CD14-positive monocyte (primary cell): Measurements from ENCODE around the gene TMEM134. TPM values are rescaled to one million over a fixed set of nuclear protein-coding genes. Genes with fewer than 3 reads are reported as not detected.
"Not testable (repeated sequence)": the region's sequence is repeated elsewhere in the genome, so short reads cannot be mapped to it uniquely, and the experiment has no call there.

ENCODE experiments used
- DNase-seq, 3 donors: peaks; one replicate each; pipeline ENCODE4 v3.0.0-alpha.2; 2011 to 2022
- H2AFZ ChIP-seq: 2 replicates; pipeline ENCODE4 v1.6.0; 2012; ENCODE audit warnings: mild to moderate bottlenecking, low read depth, low read length, inconsistent platforms; ENCODE audit not compliant: insufficient read depth, poor library complexity, severe bottlenecking
- H3K27ac ChIP-seq, 2 donors: 1 replicate in 1 of 2; 2 replicates in 1 of 2; pipeline ENCODE4 v1.5.1; 2012 to 2013; ENCODE audit warnings: low read length in 2 of 2, control low read depth in 1 of 2, inconsistent platforms in 1 of 2, low read depth in 1 of 2, mild to moderate bottlenecking in 1 of 2
- H3K27me3 ChIP-seq, 2 donors: one replicate each; pipeline versions ENCODE4 v1.6.0 to v1.6.1; 2011 to 2013; ENCODE audit warnings: low read length in 2 of 2; ENCODE audit not compliant: control insufficient read depth in 2 of 2, insufficient read depth in 2 of 2
- H3K36me3 ChIP-seq, 2 donors: replicated peaks in 1 of 2; 1 replicate in 1 of 2; 2 replicates in 1 of 2; pipeline versions ENCODE4 v1.5.1 to v1.6.1; 2012 to 2013; ENCODE audit warnings: low read length in 2 of 2, control low read depth in 1 of 2, inconsistent platforms in 1 of 2, mild to moderate bottlenecking in 1 of 2; ENCODE audit not compliant: insufficient read depth in 2 of 2, control insufficient read depth in 1 of 2
- H3K4me1 ChIP-seq, 2 donors: 1 replicate in 1 of 2; 2 replicates in 1 of 2; pipeline versions ENCODE4 v1.5.1 to v1.6.1; 2012 to 2013; ENCODE audit warnings: low read length in 2 of 2, control low read depth in 1 of 2, inconsistent platforms in 1 of 2, mild to moderate bottlenecking in 1 of 2, moderate library complexity in 1 of 2; ENCODE audit not compliant: insufficient read depth in 2 of 2, control insufficient read depth in 1 of 2
- H3K4me2 ChIP-seq: replicated peaks from 2 replicates; pipeline ENCODE3; 2012; ENCODE audit warnings: low read length, moderate library complexity, mild to moderate bottlenecking; ENCODE audit not compliant: poor library complexity, severe bottlenecking; ENCODE audit errors: extremely low read depth
- H3K4me3 ChIP-seq, 3 experiments: fragments of 200-600 bp in 1 of 3; sonication (generic) in 1 of 3; replicated peaks in 1 of 3; 1 replicate in 2 of 3; 2 replicates in 1 of 3; pipeline ENCODE4 v1.5.1; 2011 to 2013; ENCODE audit warnings: low read length in 3 of 3, mild to moderate bottlenecking in 3 of 3, control low read depth in 2 of 3, low read depth in 2 of 3, inconsistent platforms in 1 of 3, moderate library complexity in 1 of 3
- H3K79me2 ChIP-seq: 2 replicates; pipeline ENCODE4 v1.6.0; 2012; ENCODE audit warnings: mild to moderate bottlenecking, control low read depth, inconsistent platforms, low read length, moderate library complexity; ENCODE audit not compliant: insufficient read depth
- H3K9ac ChIP-seq: 2 replicates; pipeline ENCODE4 v1.6.0; 2017; ENCODE audit warnings: low read length, mild to moderate bottlenecking; ENCODE audit not compliant: insufficient read depth, poor library complexity, severe bottlenecking
- H3K9me3 ChIP-seq, 2 donors: replicated peaks in 1 of 2; 1 replicate in 1 of 2; 2 replicates in 1 of 2; pipeline versions ENCODE4 v1.5.1 to v1.6.1; 2012 to 2013; ENCODE audit warnings: low read length in 2 of 2, control low read depth in 1 of 2; ENCODE audit not compliant: control insufficient read depth in 1 of 2, insufficient read depth in 1 of 2
- H4K20me1 ChIP-seq: 2 replicates; pipeline ENCODE4 v1.6.0; 2012; ENCODE audit warnings: mild to moderate bottlenecking, low read length, control low read depth, moderate library complexity; ENCODE audit not compliant: insufficient read depth
- H3K27ac Mint-ChIP-seq, 7 donors: one replicate each; pipeline ENCODE4 v1.8.0; 2020; ENCODE audit warnings: mild to moderate bottlenecking in 7 of 7, mixed read lengths in 7 of 7, moderate library complexity in 6 of 7, inconsistent platforms in 2 of 7
- H3K27me3 Mint-ChIP-seq, 3 donors: one replicate each; pipeline ENCODE4 v1.8.0; 2021 to 2022; ENCODE audit warnings: low read depth in 3 of 3, mild to moderate bottlenecking in 3 of 3, mixed read lengths in 3 of 3, moderate library complexity in 3 of 3, inconsistent platforms in 1 of 3
- H3K36me3 Mint-ChIP-seq, 2 donors: one replicate each; pipeline ENCODE4 v1.8.0; 2020; ENCODE audit warnings: mixed read lengths in 2 of 2, inconsistent platforms in 1 of 2, mild to moderate bottlenecking in 1 of 2
- H3K4me1 Mint-ChIP-seq: one replicate; pipeline ENCODE4 v1.8.0; 2020; ENCODE audit warnings: mild to moderate bottlenecking, mixed read lengths
- H3K4me3 Mint-ChIP-seq, 2 donors: one replicate each; pipeline ENCODE4 v1.8.0; 2020; ENCODE audit warnings: mild to moderate bottlenecking in 2 of 2, mixed read lengths in 2 of 2, moderate library complexity in 1 of 2
- H3K9me3 Mint-ChIP-seq, 7 donors: one replicate each; pipeline ENCODE4 v1.8.0; 2020 to 2022; ENCODE audit warnings: mixed read lengths in 7 of 7, mild to moderate bottlenecking in 6 of 7, moderate library complexity in 6 of 7, inconsistent platforms in 2 of 7
- CTCF ChIP-seq: fragments of 200-600 bp; IDR thresholded peaks from one replicate; pipeline ENCODE4 v1.8.0; 2022; ENCODE audit warnings: antibody characterized with exemption, mild to moderate bottlenecking
- WGBS: methylation state at CpG from one replicate; pipeline ENCODE4 v1.1.5; 2013; ENCODE audit warnings: missing lambda C conversion rate; ENCODE audit not compliant: insufficient coverage; 5-methylcytosine and 5-hydroxymethylcytosine counted together
- intact Hi-C, 2 donors: fragments of 100-400 bp; cut with micrococcal nuclease; formaldehyde crosslinking; loops; one replicate each; pipeline versions ENCODE4 v1.15.0 to v1.15.1; 2023
- polyA plus RNA-seq, 3 donors: library from polyadenylated mRNA; depleted of rRNA in 1 of 3; unstranded in 2 of 3; stranded (reverse) in 1 of 3; fragments of 300-500 nt in 2 of 3; fragments of >200 nt in 1 of 3; fragmentation: Illumina TruSeq in 2 of 3; gene quantifications; 1 replicate in 2 of 3; 2 replicates in 1 of 3; pipeline ENCODE4 v1.2.3, GENCODE V29; 2012 to 2021

Gene TMEM134
- polyA plus RNA-seq, 3 donors = 67.4 to 104 (median 76.8) TPM

- H3K79me2 ChIP-seq = peaks cover 39% of the 10 kb centered on the region
- TF ChIP-seq CTCF = no peak
- Mint-ChIP-seq H3K4me1 (peaks cover 40% of the 10 kb centered on the region), H3K27ac (peak within 1 kb of the TSS; percentile 94 to 99 (median 97)), H3K4me3 (peak within 1 kb of the TSS; percentile 88 to 94), H3K36me3 (peaks cover 21 to 22% of the 10 kb centered on the region in 2 donors), H3K27me3 (peaks cover 2 to 8% (median 2%) of the 10 kb centered on the region in 3 donors), H3K9me3 (peaks cover 0 to 7% (median 2%) of the 10 kb centered on the region in 7 donors)
- DNase-seq = peak; percentile 98
- peak within 1 kb of the TSS; percentile 62 for H3K4me2 ChIP-seq
- H3K27ac ChIP-seq = peak within 1 kb of the TSS; percentile 83 to 93
- H2AFZ ChIP-seq = peak within 1 kb of the TSS; percentile 86
- peak within 1 kb of the TSS; percentile 28 to 80 (median 34) for H3K4me3 ChIP-seq
- WGBS = 7% methylated on average over 49 of the region's 60 CpGs
- intact Hi-C loops = loop anchor here in 1 of 2 donors (1.0 kb wide), 1 partner anchor 23 kb away; no protein-coding TSS in a partner anchor
- no peaks in the 10 kb centered on the region for H3K9me3 ChIP-seq
- peak within 1 kb of the TSS; percentile 62 for H3K9ac ChIP-seq
- H3K36me3 ChIP-seq = peaks cover 7 to 19% of the 10 kb centered on the region in 2 donors
- H4K20me1 ChIP-seq = peaks cover 42% of the 10 kb centered on the region
- H3K27me3 ChIP-seq = no peaks in the 10 kb centered on the region
- peaks cover 44 to 48% of the 10 kb centered on the region in 2 donors for H3K4me1 ChIP-seq
These were observed 14.1 kb upstream of the TMEM134 start, which contains the start of gene AIP for GRCh38 chr11:67482827-67483798. Gene AIP, plus strand, starts transcription at chr11:67483026. Its CDS starts 133 bp downstream, at chr11:67483159.

GRCh38 chr11:67482275-67482826, 13.3 kb upstream of the TMEM134 start:
- Mint-ChIP-seq H3K9me3 (peaks cover 0 to 8% (median 2%) of the 10 kb centered on the region in 7 donors), H3K27me3 (peaks cover 2 to 13% (median 4%) of the 10 kb centered on the region in 3 donors), H3K36me3 (peaks cover 14 to 15% of the 10 kb centered on the region in 2 donors), H3K27ac (peak overlapping the region; percentile 94 to 99 (median 97)), H3K4me1 (peaks cover 40% of the 10 kb centered on the region), H3K4me3 (peak overlapping the region; percentile 88 to 94)
- Histone ChIP-seq H2AFZ (peak overlapping the region; percentile 86), H3K27me3 (no peaks in the 10 kb centered on the region), H3K9ac (peak overlapping the region; percentile 62), H3K9me3 (no peaks in the 10 kb centered on the region), H3K4me1 (peaks cover 44 to 48% of the 10 kb centered on the region in 2 donors), H3K36me3 (peaks cover 0 to 11% of the 10 kb centered on the region in 2 donors), H4K20me1 (peaks cover 34% of the 10 kb centered on the region), H3K79me2 (peaks cover 36% of the 10 kb centered on the region), H3K4me2 (peak overlapping the region; percentile 62), H3K4me3 (peak overlapping the region; percentile 28 to 80 (median 34)), H3K27ac (peak overlapping the region; percentile 83 to 93)
- intact Hi-C loops = no loop called here
- no peak for TF ChIP-seq CTCF
- WGBS = 44% methylated on average over 6 of the region's 19 CpGs
- DNase-seq = peak in 2 of 3 donors; percentile 72 to 76

GRCh38 chr11:67477344-67478050, 8.4 kb upstream of the TMEM134 start:
- H3K36me3 Mint-ChIP-seq, H3K4me1 Mint-ChIP-seq, H3K27me3 ChIP-seq, H3K27ac ChIP-seq, H3K4me2 ChIP-seq, H3K9me3 ChIP-seq, H3K27ac Mint-ChIP-seq, H2AFZ ChIP-seq, H4K20me1 ChIP-seq, DNase-seq, H3K36me3 ChIP-seq, H3K79me2 ChIP-seq, H3K9me3 Mint-ChIP-seq, H3K9ac ChIP-seq, H3K4me3 ChIP-seq, intact Hi-C loops: not testable (repeated sequence)
- peaks cover 9 to 15% (median 9%) of the 10 kb centered on the region in 3 donors for H3K27me3 Mint-ChIP-seq
- WGBS = 54% methylated on average over 3 of the region's 16 CpGs
- peaks cover 9 to 11% of the 10 kb centered on the region in 2 donors for H3K4me1 ChIP-seq
- peak overlapping the region in 1 of 2 donors; percentile 42 for H3K4me3 Mint-ChIP-seq
